B cell (primary cell): Measurements from ENCODE around the gene APOBEC3H. TPM values are rescaled to one million over a fixed set of nuclear protein-coding genes. Genes with fewer than 3 reads are reported as not detected.

Experiments
- ATAC-seq: fragments of 200-7000 bp; cut with Tn5 transposase; one replicate; pipeline ENCODE4 v1.10.0; 2021; ENCODE audit warnings: low read depth, mild to moderate bottlenecking, moderate number of reproducible peaks, moderate library complexity
- CTCF ChIA-PET: fragments of 350-600 bp; sonication (Branson Sonifier 250); formaldehyde crosslinking; loops from one replicate; lab custom pipeline; 2021; ENCODE audit warnings: antibody characterized with exemption, inconsistent platforms; lab: Charles Lee
- POLR2A ChIA-PET: fragments of 350-600 bp; sonication (Branson Sonifier 250); formaldehyde crosslinking; loops from one replicate; lab custom pipeline; 2021; ENCODE audit warnings: antibody characterized with exemption; lab: Charles Lee
- DNase-seq: peaks from one replicate; pipeline ENCODE4 v3.0.0; 2013
- H2AFZ ChIP-seq: 2 replicates; pipeline ENCODE4 v1.6.1; 2012; ENCODE audit warnings: mild to moderate bottlenecking, low read depth, low read length; ENCODE audit not compliant: insufficient read depth, poor library complexity, severe bottlenecking
- H3K27ac ChIP-seq, 2 donors: 1 replicate in 1 of 2; 2 replicates in 1 of 2; pipeline ENCODE4 v1.5.1; 2012 to 2013; ENCODE audit warnings: low read length in 2 of 2, mild to moderate bottlenecking in 2 of 2, moderate library complexity in 1 of 2
- H3K27me3 ChIP-seq, 4 experiments: fragments of 200-600 bp in 1 of 4; sonication (generic) in 1 of 4; replicated peaks in 1 of 4; 1 replicate in 2 of 4; 2 replicates in 2 of 4; pipeline versions ENCODE4 v1.6.1 to v1.7.0; 2013 to 2016; ENCODE audit warnings: low read length in 3 of 4, mild to moderate bottlenecking in 2 of 4, mixed read lengths in 1 of 4, moderate library complexity in 1 of 4; ENCODE audit not compliant: insufficient read depth in 4 of 4, control insufficient read depth in 3 of 4; ENCODE audit errors: control extremely low read depth in 1 of 4
- H3K36me3 ChIP-seq, 2 experiments: replicated peaks in 1 of 2; 1 replicate in 1 of 2; 2 replicates in 1 of 2; pipeline versions ENCODE4 v1.6.1 to v1.7.1; 2013; ENCODE audit warnings: low read length in 1 of 2; ENCODE audit not compliant: insufficient read depth in 2 of 2, control insufficient read depth in 1 of 2; ENCODE audit errors: control extremely low read depth in 1 of 2, extremely low read depth in 1 of 2
- H3K4me1 ChIP-seq, 2 donors: fragments of 200-600 bp in 1 of 2; sonication (generic) in 1 of 2; 1 replicate in 1 of 2; 2 replicates in 1 of 2; pipeline versions ENCODE4 v1.5.1 to v1.6.1; 2013 to 2017; ENCODE audit warnings: low read length in 2 of 2; ENCODE audit not compliant: control insufficient read depth in 2 of 2, insufficient read depth in 2 of 2
- H3K4me2 ChIP-seq: replicated peaks from 2 replicates; pipeline ENCODE3; 2012; ENCODE audit warnings: mild to moderate bottlenecking, low read depth, low read length; ENCODE audit not compliant: poor library complexity, severe bottlenecking
- H3K4me3 ChIP-seq, 5 experiments: fragments of 200-600 bp in 1 of 5; sonication (generic) in 1 of 5; 1 replicate in 3 of 5; 2 replicates in 2 of 5; pipeline versions ENCODE4 v1.5.1 to v1.7.0; 2011 to 2016; ENCODE audit warnings: low read length in 4 of 5, mild to moderate bottlenecking in 4 of 5, low read depth in 2 of 5, control low read depth in 1 of 5, moderate library complexity in 1 of 5; ENCODE audit not compliant: insufficient read depth in 1 of 5; ENCODE audit errors: control extremely low read depth in 1 of 5, extremely low read depth in 1 of 5
- H3K79me2 ChIP-seq: fragments of 200-600 bp; sonication (generic); one replicate; pipeline ENCODE4 v1.6.0; 2016; ENCODE audit warnings: low read length; ENCODE audit not compliant: control insufficient read depth, insufficient read depth
- H3K9ac ChIP-seq: fragments of 200-600 bp; sonication (generic); 2 replicates; pipeline ENCODE4 v1.6.1; 2017; ENCODE audit warnings: mild to moderate bottlenecking, low read length, moderate library complexity
- H3K9me3 ChIP-seq, 3 donors: one replicate each; pipeline versions ENCODE4 v1.6.1 to v1.7.1; 2013; ENCODE audit warnings: low read length in 2 of 3; ENCODE audit not compliant: control insufficient read depth in 2 of 3, insufficient read depth in 1 of 3; ENCODE audit errors: control extremely low read depth in 1 of 3
- H4K20me1 ChIP-seq: 2 replicates; pipeline ENCODE4 v1.6.0; 2012; ENCODE audit warnings: mild to moderate bottlenecking, low read length; ENCODE audit not compliant: insufficient read depth, control insufficient read depth, poor library complexity, severe bottlenecking
- H3K27ac Mint-ChIP-seq: one replicate; pipeline ENCODE4 v1.8.0; 2021; ENCODE audit warnings: mixed read lengths
- H3K27me3 Mint-ChIP-seq: one replicate; pipeline ENCODE4 v1.8.0; 2021; ENCODE audit warnings: mixed read lengths
- H3K4me1 Mint-ChIP-seq: one replicate; pipeline ENCODE4 v1.8.0; 2021; ENCODE audit warnings: mixed read lengths
- H3K4me3 Mint-ChIP-seq: one replicate; pipeline ENCODE4 v1.8.0; 2021; ENCODE audit warnings: mixed read lengths
- H3K9me3 Mint-ChIP-seq: one replicate; pipeline ENCODE4 v1.8.0; 2022; ENCODE audit warnings: mixed read lengths; ENCODE audit not compliant: insufficient read depth
- CTCF ChIP-seq: fragments of 200-600 bp; IDR thresholded peaks from one replicate; pipeline ENCODE4 v1.8.0; 2022; ENCODE audit warnings: antibody characterized with exemption, mild to moderate bottlenecking
- EZH2 ChIP-seq: IDR thresholded peaks from 2 replicates; pipeline ENCODE4 v1.6.1; 2012; ENCODE audit warnings: borderline replicate concordance, low read depth, mild to moderate bottlenecking, moderate library complexity, low read length; ENCODE audit not compliant: insufficient read depth, poor library complexity, severe bottlenecking
- WGBS: methylation state at CpG from one replicate; pipeline ENCODE4 v1.1.5; 2013; ENCODE audit warnings: missing lambda C conversion rate; ENCODE audit not compliant: insufficient coverage; 5-methylcytosine and 5-hydroxymethylcytosine counted together
- intact Hi-C: fragments of 100-400 bp; cut with micrococcal nuclease; formaldehyde crosslinking; loops from one replicate; pipeline ENCODE4 v1.10.0; 2022
- polyA plus RNA-seq: library from polyadenylated mRNA; depleted of rRNA; stranded (reverse); fragments of >200 nt; gene quantifications from 2 replicates; pipeline ENCODE4 v1.2.3, GENCODE V29; 2012
- total RNA-seq, 2 donors: library from RNA; stranded (reverse); fragments of 120-200 nt in 1 of 2; gene quantifications; 1 replicate in 1 of 2; 2 replicates in 1 of 2; pipeline versions ENCODE4 v1.2.3 to v1.2.4, GENCODE V29; 2013 to 2022

The APOBEC3H gene
- total and polyA plus RNA-seq, 2 donors (not counting 1 experiment from before 2014, with no cell fraction given) = 0.59 to 1.4 TPM

- ChIA-PET POLR2A (interaction anchor here (0.6 kb wide), 1 partner anchor 149 kb away, joined by 3 read pairs; no protein-coding TSS in a partner anchor), CTCF (interaction anchor here (1.3 to 2.4 kb wide), 2 partner anchors 16 to 130 kb away, joined by 4 to 9 read pairs; no protein-coding TSS in a partner anchor)
These were observed 36.0 kb downstream of the APOBEC3H start for GRCh38 chr22:39132871-39133524.

More at GRCh38 chr22:39132871-39133524, 36.0 kb downstream of the APOBEC3H start:
- peaks cover 49% of the 10 kb centered on the region for H4K20me1 ChIP-seq
- no peaks in the 10 kb centered on the region for H3K4me1 ChIP-seq
- no peak overlapping the region for H3K4me2 ChIP-seq
- Mint-ChIP-seq H3K4me3 (no peak overlapping the region), H3K9me3 (no peaks in the 10 kb centered on the region), H3K27ac (no peak overlapping the region), H3K27me3 (no peaks in the 10 kb centered on the region), H3K4me1 (no peaks in the 10 kb centered on the region)
- intact Hi-C loops = no loop called here
- no peak overlapping the region for H2AFZ ChIP-seq
- peaks cover 0 to 4% (median 0%) of the 10 kb centered on the region in 3 donors for H3K9me3 ChIP-seq
- H3K79me2 ChIP-seq = peaks cover 5% of the 10 kb centered on the region
- TF ChIP-seq EZH2 (no peak), CTCF (no peak)
- 89% methylated on average over 18 of the region's 22 CpGs for WGBS
- H3K4me3 ChIP-seq = no peak overlapping the region
- no peaks in the 10 kb centered on the region for H3K27me3 ChIP-seq
- no peak overlapping the region for H3K27ac ChIP-seq
- no peak for DNase-seq
- H3K36me3 ChIP-seq = peaks cover 0 to 32% of the 10 kb centered on the region in 2 experiments
- ATAC-seq = no peak
- H3K9ac ChIP-seq = no peak overlapping the region
